Keratinocyte (primary cell): ENCODE measurements around the gene PLEKHN1. TPM values are rescaled to one million over a fixed set of nuclear protein-coding genes. Genes with fewer than 3 reads are reported as not detected.

Experiments
- DNase-seq: peaks from one replicate; pipeline ENCODE4 v3.0.0-alpha.2; 2011; ENCODE audit warnings: low read depth, missing footprints, low spot score
- FAIRE-seq: peaks from 2 replicates; lab custom pipeline; 2011; peaks lifted over from hg19 to GRCh38; lab: Jason Lieb, UNC
- H2AFZ ChIP-seq: 2 replicates; pipeline ENCODE4 v1.6.0; 2012; ENCODE audit warnings: low read length, control low read depth, inconsistent platforms; ENCODE audit not compliant: control insufficient read depth
- H3K27ac ChIP-seq: 2 replicates; pipeline ENCODE4 v1.5.1; 2011; ENCODE audit warnings: low read length; ENCODE audit not compliant: control insufficient read depth, insufficient read depth
- H3K27me3 ChIP-seq: 3 replicates; pipeline ENCODE4 v1.6.0; 2011; ENCODE audit warnings: low read length; ENCODE audit not compliant: control insufficient read depth, insufficient read depth; ENCODE audit errors: extremely low read depth
- H3K36me3 ChIP-seq, 2 experiments: 2 replicates in 1 of 2; 3 replicates in 1 of 2; pipeline ENCODE4 v1.5.1; 2011; ENCODE audit warnings: low read length in 2 of 2, mild to moderate bottlenecking in 1 of 2; ENCODE audit not compliant: control insufficient read depth in 2 of 2, insufficient read depth in 2 of 2; ENCODE audit errors: extremely low read depth in 1 of 2
- H3K4me1 ChIP-seq: 3 replicates; pipeline ENCODE4 v1.5.1; 2011; ENCODE audit warnings: low read length; ENCODE audit not compliant: control insufficient read depth, insufficient read depth; ENCODE audit errors: extremely low read depth
- H3K4me2 ChIP-seq: 3 replicates; pipeline ENCODE4 v1.6.0; 2011; ENCODE audit warnings: low read depth, low read length; ENCODE audit not compliant: control insufficient read depth, insufficient read depth; ENCODE audit errors: extremely low read depth
- H3K4me3 ChIP-seq, 3 experiments: fragments of 200-600 bp in 1 of 3; sonication (generic) in 1 of 3; 2 replicates in 2 of 3; 3 replicates in 1 of 3; pipeline ENCODE4 v1.5.1; 2011 to 2016; ENCODE audit warnings: low read length in 3 of 3, mild to moderate bottlenecking in 3 of 3, control low read depth in 2 of 3, inconsistent platforms in 1 of 3, low read depth in 1 of 3, mixed read lengths in 1 of 3, mixed run types in 1 of 3, moderate library complexity in 1 of 3; ENCODE audit not compliant: control insufficient read depth in 2 of 3, insufficient read depth in 2 of 3; ENCODE audit errors: extremely low read depth in 1 of 3
- H3K79me2 ChIP-seq: 2 replicates; pipeline ENCODE4 v1.6.0; 2012; ENCODE audit warnings: low read length; ENCODE audit not compliant: control insufficient read depth, insufficient read depth
- H3K9ac ChIP-seq: 3 replicates; pipeline ENCODE4 v1.6.0; 2011; ENCODE audit warnings: low read length; ENCODE audit not compliant: control insufficient read depth, insufficient read depth; ENCODE audit errors: extremely low read depth
- H3K9me1 ChIP-seq: 3 replicates; pipeline ENCODE4 v1.6.0; 2011; ENCODE audit warnings: low read length; ENCODE audit not compliant: control insufficient read depth, insufficient read depth; ENCODE audit errors: extremely low read depth
- H3K9me3 ChIP-seq: 2 replicates; pipeline ENCODE4 v1.5.1; 2012; ENCODE audit warnings: low read depth, low read length; ENCODE audit not compliant: control insufficient read depth
- H4K20me1 ChIP-seq: 3 replicates; pipeline ENCODE4 v1.6.0; 2011; ENCODE audit warnings: low read length; ENCODE audit not compliant: control insufficient read depth, insufficient read depth; ENCODE audit errors: extremely low read depth
- CTCF ChIP-seq, 3 experiments: IDR thresholded peaks in 1 of 3; conservative IDR thresholded peaks in 1 of 3; optimal IDR thresholded peaks in 1 of 3; 2 replicates in 2 of 3; 3 replicates in 1 of 3; pipeline versions ENCODE3 to v1.5.1; 2011; ENCODE audit warnings: low read length in 3 of 3, mild to moderate bottlenecking in 3 of 3, moderate library complexity in 2 of 3, control low read depth in 1 of 3, inconsistent platforms in 1 of 3; ENCODE audit not compliant: insufficient read depth in 2 of 3; ENCODE audit errors: extremely low read depth in 1 of 3
- EZH2 ChIP-seq: IDR thresholded peaks from one replicate; pipeline ENCODE4 v1.6.1; 2012; ENCODE audit warnings: inconsistent platforms, mild to moderate bottlenecking, low read length, moderate library complexity
- dilution Hi-C: fragments of 300-500 bp; cut with MboI; formaldehyde crosslinking; loops from one replicate; pipeline ENCODE4 v1.7.0; 2020; ENCODE audit warnings: low sequenced_read_pairs; ENCODE audit not compliant: extremely low pct_ligation_motif_present
- polyA plus RNA-seq, 5 experiments: library from polyadenylated mRNA; depleted of rRNA in 3 of 5; stranded (reverse) in 3 of 5; stranded (forward) in 1 of 5; unstranded in 1 of 5; fragments of >200 nt; gene quantifications; 1 replicate in 1 of 5; 2 replicates in 3 of 5; 3 replicates in 1 of 5; pipeline versions ENCODE4 v1.2.1 to v1.2.3, GENCODE V29; 2011 to 2012; ENCODE audit warnings: missing spikeins in 2 of 5, low read depth in 1 of 5, low replicate concordance in 1 of 5

PLEKHN1 gene
- polyA plus RNA-seq, 1 donor (not counting 4 experiments of a cell fraction or from before 2014, with no cell fraction given): 2.5 TPM

GRCh38 chr1:960363-961131, 5.7 kb upstream of the PLEKHN1 start, which contains the start of gene KLHL17:
Gene KLHL17 (plus strand): TSS chr1:960584. CDS start chr1:960694, 110 bp downstream.
- Histone ChIP-seq H4K20me1 (peaks cover 7% of the 10 kb centered on the region), H3K27ac (no peak within 1 kb of the TSS), H3K79me2 (peaks cover 29% of the 10 kb centered on the region), H3K9ac (peak within 1 kb of the TSS; percentile 52), H3K9me3 (no peaks in the 10 kb centered on the region), H3K4me2 (peak within 1 kb of the TSS; percentile 58), H3K4me1 (peaks cover 13% of the 10 kb centered on the region), H3K9me1 (no peaks in the 10 kb centered on the region), H2AFZ (peak within 1 kb of the TSS; percentile 43), H3K27me3 (peaks cover 5% of the 10 kb centered on the region), H3K4me3 (peak within 1 kb of the TSS; percentile 59 to 62 (median 62)), H3K36me3 (peaks cover 21 to 22% of the 10 kb centered on the region in 2 experiments)
- no peak for FAIRE-seq
- no peak for DNase-seq
- dilution Hi-C loops: no loop called here
- no peak for TF ChIP-seq EZH2
- TF ChIP-seq CTCF (optimal IDR thresholded peaks at IDR 0.05 in 1 of 3, IDR thresholded peaks at IDR 0.05 in 1 of 3, conservative IDR thresholded peaks at IDR 0.05 in 1 of 3; ENCODE audit: extremely low read depth in 1 of 3, insufficient read depth in 2 of 3, low read length in 3 of 3): no peak

DNA sequence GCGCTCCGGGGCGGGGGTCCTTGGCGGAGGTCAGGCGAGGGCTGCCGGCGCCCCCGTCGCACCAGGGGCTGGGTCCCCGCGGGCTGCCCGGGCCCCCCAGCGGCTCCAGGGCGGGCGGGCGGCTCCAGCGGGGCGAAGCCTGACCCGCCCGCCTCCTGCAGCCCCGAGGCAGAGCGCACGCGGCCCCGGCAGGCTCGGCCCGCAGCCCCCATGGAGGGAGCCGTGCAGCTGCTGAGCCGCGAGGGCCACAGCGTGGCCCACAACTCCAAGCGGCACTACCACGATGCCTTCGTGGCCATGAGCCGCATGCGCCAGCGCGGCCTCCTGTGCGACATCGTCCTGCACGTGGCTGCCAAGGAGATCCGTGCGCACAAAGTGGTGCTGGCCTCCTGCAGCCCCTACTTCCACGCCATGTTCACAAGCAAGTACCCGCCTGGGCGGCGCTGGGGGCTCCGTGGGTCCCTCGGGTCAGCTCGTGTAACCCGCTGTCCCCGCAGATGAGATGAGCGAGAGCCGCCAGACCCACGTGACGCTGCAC, 5.1 kb upstream of the PLEKHN1 start:
- dilution Hi-C loops: no loop called here
- Histone ChIP-seq H2AFZ (no peak overlapping the region), H3K27ac (no peak overlapping the region), H3K9me3 (no peaks in the 10 kb centered on the region), H3K9me1 (no peaks in the 10 kb centered on the region), H3K27me3 (peaks cover 5% of the 10 kb centered on the region), H4K20me1 (peaks cover 7% of the 10 kb centered on the region), H3K79me2 (peaks cover 27% of the 10 kb centered on the region), H3K9ac (peak overlapping the region; percentile 52), H3K4me1 (peaks cover 15% of the 10 kb centered on the region), H3K4me3 (peak overlapping the region; percentile 59 to 62 (median 62)), H3K36me3 (peaks cover 14 to 16% of the 10 kb centered on the region in 2 experiments), H3K4me2 (peak overlapping the region; percentile 58)
- no peak for DNase-seq
- no peak for FAIRE-seq
- no peak for TF ChIP-seq CTCF (optimal IDR thresholded peaks at IDR 0.05 in 1 of 3, IDR thresholded peaks at IDR 0.05 in 1 of 3, conservative IDR thresholded peaks at IDR 0.05 in 1 of 3; ENCODE audit: extremely low read depth in 1 of 3, insufficient read depth in 2 of 3, low read length in 3 of 3)
- TF ChIP-seq EZH2: no peak
